NCI-H146 (cell line): Measurements from ENCODE around the gene COMP.

Source experiments
- DNase-seq: peaks from one replicate; lab custom pipeline; 2025; lab: John Stamatoyannopoulos, UW

Gene COMP

DNA sequence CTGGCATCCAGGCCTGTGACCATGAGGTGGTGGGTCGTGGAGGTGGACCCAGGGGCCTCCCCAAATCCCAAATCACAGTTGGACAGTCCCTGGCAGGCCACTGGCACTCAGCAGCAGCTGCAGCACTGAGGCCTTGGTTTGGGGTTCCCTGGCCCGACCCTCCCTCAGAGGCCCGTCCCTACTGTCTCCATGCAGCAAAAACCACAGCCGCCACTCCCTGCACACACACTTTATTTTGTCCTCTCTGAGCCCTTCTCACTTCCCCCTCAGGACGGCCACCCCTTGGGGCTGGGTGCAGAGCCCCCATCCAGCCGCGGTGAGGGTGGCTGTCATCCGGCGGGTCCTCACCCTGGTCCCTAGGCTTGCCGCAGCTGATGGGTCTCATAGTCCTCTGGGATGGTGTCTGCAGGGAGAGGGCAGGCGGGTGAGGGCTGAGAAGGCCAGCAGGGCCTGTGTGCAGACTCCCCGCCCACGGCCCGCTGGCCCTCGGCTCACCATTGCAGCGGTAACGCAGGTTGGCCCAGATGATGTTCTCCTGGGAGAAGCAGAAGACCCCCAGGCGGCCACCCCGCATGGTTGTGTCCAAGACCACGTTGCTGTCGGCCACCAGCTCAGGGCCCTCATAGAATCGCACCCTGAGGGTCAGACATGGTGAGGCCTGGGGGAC lies 8.4 kb downstream of the COMP start:
- no peak for DNase-seq

GRCh38 chr19:18781885-18782527 lies 9.1 kb downstream of the COMP start:
- DNase-seq: no peak

DNA sequence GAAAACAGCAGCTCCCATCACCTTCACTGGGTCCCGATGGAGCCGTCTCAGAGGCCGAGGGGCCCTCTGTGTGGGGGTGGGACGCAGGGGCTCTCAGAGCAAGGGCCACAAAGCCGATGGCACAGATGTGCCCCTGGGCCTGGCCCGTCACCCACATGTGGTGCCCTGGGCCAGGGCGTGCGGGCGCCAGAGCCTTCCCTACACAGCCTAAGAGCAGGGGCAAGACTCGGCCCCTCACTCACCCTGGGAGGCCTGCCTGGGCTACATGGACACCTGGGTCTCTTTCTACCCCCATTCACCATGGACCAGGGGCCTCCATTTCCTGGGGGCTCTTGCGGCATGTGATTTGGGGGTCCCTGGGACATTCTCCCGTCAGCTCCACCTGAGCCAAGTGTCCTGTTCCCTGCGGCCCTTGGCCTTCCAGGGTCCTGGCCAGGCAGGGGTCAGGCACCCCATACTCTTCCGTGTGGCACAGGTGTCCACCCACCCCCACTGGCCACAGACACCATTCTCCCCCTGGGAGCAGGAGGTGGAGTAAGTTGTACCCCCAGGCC lies 10.0 kb downstream of the COMP start:
- no peak for DNase-seq

GRCh38 chr19:18780631-18781030 lies 10.5 kb downstream of the COMP start:
- DNase-seq: no peak

DNA sequence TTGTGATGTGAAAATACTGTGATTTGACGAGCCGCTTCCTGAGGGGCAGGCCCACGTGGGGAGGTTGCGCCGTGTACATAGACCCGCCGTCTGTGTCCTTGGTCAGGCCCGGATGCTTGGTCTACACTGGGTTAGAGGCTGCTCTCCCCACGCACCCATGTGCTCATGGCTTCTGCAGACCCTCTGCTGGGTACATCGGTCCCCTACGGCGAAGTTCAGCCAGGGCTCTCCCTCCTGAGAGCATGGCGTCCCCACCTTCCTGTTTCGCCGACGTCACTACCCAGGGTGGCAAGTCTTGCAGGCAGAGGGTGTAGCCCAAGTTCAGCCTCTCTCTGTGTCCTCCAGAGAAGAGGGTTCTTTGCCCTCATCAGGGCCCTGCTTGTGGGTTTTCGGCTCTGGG lies 11.0 kb downstream of the COMP start:
- no peak for DNase-seq

- no peak for DNase-seq
Measured at GRCh38 chr19:18778826-18779495, 12.1 kb downstream of the COMP start.

- no peak for DNase-seq
Measured at GRCh38 chr19:18778076-18778389, 13.1 kb downstream of the COMP start.

DNA sequence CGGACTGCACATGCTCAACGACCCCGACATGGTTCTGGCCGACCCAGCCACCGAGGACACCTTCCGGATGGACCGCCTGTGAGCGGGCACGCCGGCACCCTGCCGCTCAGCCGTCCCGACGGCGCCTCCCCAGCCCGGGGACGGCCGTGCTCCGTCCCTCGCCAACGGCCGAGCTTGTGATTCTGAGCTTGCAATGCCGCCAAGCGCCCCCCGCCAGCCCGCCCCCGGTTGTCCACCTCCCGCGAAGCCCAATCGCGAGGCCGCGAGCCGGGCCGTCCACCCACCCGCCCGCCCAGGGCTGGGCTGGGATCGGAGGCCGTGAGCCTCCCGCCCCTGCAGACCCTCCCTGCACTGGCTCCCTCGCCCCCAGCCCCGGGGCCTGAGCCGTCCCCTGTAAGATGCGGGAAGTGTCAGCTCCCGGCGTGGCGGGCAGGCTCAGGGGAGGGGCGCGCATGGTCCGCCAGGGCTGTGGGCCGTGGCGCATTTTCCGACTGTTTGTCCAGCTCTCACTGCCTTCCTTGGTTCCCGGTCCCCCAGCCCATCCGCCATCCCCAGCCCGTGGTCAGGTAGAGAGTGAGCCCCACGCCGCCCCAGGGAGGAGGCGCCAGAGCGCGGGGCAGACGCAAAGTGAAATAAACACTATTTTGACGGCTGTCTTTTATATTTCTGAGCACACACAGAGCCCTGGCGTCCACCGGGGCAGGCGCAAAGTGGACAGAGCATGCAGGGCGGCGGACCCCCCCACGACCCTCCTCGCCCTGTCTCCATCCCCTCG lies 13.6 kb downstream of the COMP start:
- DNase-seq: no peak

DNA sequence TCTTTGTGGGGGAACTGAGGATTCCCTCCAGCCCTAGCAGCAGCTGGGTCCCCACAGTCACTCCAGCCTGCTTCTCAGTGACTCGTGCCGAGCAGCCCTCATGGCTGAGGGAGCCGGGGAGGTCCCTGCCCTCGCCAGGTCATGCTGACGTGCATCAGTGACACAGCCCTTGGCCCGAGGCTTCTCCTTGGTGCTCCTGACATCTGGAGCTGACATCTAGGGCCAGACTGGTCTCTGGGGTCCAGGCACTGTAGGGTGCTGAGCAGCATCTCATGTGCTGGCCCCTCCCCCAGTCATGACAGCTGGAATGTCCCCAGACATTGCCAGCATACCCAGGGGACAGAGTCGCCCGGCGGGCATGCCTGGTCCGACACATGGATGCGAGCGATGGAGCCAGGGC lies 14.4 kb downstream of the COMP start:
- no peak for DNase-seq

- DNase-seq: no peak
Measured at GRCh38 chr19:18776288-18776594, 14.9 kb downstream of the COMP start.

DNA sequence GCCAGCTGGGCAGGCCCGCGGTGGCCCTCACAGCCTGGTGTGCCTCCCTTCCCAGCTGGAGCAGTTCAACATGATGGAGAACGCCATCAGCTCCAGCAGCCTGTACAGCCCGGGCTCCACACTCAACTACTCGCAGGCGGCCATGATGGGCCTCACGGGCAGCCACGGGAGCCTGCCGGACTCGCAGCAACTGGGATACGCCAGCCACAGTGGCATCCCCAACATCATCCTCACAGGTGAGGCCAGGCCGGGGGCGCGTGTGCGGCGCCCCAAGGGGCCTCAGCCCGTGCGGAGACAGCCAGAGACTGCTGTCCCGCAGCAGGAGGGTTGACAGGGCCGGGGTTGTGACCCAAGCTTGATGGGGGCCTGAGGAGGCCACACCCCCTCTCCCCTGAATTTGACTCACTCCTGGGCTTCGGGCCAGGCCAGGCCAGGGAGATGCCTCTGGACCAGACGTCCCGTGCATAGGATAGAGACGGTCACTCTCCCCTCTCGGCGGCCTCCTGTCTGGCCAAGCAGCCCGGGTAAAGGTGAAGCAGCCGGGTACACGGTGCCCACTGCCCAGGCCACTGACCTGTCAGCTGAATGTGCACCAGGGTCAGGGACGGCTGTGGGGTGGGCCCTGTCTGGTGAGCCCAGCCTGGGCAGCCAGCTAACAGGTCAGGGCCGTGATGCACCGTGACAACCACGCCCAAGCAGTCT lies 15.4 kb downstream of the COMP start:
- no peak for DNase-seq

GRCh38 chr19:18774782-18775444 lies 16.2 kb downstream of the COMP start:
- no peak for DNase-seq

- no peak for DNase-seq
Measured at GRCh38 chr19:18774107-18774506, 17.0 kb downstream of the COMP start.

DNA sequence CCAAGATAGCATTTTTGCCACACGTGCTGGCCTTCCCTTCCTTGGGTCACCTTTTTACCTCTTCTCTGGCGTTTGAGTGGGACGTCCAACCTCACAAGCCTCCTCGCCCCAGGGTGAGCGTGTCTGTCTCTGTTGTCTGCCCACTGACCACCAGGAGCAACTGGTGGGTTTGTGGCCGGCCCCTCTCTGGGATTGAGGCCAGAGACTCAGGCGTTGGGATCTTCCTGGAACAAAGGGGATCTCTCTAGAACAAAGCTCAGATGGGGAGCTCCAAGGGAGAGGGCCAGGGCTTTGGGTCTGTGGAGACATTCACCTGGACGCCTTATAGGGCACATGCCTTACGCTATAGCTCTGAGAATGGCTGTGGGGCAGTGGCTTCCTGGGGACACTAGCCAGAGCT lies 17.4 kb downstream of the COMP start:
- DNase-seq: no peak

- no peak for DNase-seq
Measured at GRCh38 chr19:18772620-18773587, 18.2 kb downstream of the COMP start.

GRCh38 chr19:18771328-18772242 lies 19.5 kb downstream of the COMP start:
- DNase-seq: no peak

DNA sequence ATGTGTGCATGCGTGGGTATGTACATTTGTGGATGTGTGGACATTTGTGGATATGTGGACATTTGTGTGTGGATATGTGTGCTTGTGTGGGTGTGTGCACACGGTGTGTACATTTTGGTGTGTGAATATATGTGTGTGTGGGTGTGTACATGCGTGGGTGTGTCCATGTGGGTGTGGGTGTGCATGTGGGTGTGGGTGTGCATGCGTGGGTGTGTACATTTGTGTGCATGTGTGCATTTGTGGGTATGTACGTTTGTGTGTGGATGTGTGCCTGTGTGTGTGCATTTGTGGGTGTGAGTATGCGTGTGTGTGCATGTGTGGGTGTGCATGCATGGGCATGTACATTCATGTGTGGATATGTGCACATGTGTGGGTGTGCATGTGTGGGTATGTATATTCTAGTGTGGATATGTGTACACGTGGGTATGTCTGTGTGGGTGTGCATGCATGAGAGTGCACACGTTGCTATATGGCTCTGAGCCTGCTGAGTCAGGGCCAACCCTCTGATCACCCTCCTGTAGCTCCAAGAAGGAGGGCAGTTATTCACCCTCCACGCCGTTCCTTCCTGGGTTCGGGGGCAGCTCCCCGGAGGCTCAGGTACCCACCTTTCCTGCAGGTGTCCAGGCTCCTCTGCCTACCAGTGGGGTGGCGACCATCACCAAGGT lies 20.3 kb downstream of the COMP start:
- no peak for DNase-seq

- DNase-seq: no peak
Measured at GRCh38 chr19:18769989-18770528, 21.0 kb downstream of the COMP start.
